Erythroblast (primary cell): Measurements from ENCODE around the gene ADCY7.

ENCODE experiments used
- GATA1 ChIP-seq: IDR thresholded peaks from 2 replicates; pipeline ENCODE4 v1.6.1; 2011; ENCODE audit warnings: low read depth, mild to moderate bottlenecking, control low read depth, low read length, moderate library complexity
- POLR2A ChIP-seq: IDR thresholded peaks from 2 replicates; pipeline ENCODE4 v1.6.1; 2011; ENCODE audit warnings: mild to moderate bottlenecking, low read length

DNA sequence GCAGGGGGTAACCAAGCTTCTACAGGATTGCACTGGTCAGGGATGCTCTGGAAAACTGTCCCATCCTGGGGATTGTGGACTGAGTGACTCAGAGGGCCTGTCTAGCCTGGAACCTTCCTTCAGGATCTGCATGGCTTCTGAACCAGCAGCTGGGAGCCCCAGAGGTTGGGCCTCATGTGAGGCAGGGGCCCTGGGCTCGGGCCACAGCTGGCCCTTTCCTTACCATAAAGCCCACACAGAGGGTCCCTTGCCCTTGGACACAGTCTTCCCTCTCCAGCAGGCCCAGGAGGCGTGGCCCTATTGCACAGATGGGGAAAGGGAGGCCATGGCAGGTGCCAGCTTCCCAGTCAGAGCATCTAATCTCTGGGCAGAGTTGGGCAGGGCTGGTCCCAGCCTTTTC is 30.5 kb downstream of the ADCY7 start:
- TF ChIP-seq POLR2A (no peak), GATA1 (no peak)
